SK-N-SH treated with all-trans-retinoic acid at 6 μM for 48 hours (cell line): ENCODE measurements around the gene ZBTB26.

Source experiments
- ATAC-seq: fragments of 200-7000 bp; cut with Tn5 transposase; 3 replicates; pipeline ENCODE4 v1.9.1; 2020; ENCODE audit warnings: mild to moderate bottlenecking, moderate library complexity
- ARNTL ChIP-seq: fragments of 450-650 bp; formaldehyde crosslinking; IDR thresholded peaks from 2 replicates; pipeline ENCODE4 v1.5.0; 2020; ENCODE audit warnings: low read depth, mild to moderate bottlenecking, moderate library complexity, borderline replicate concordance
- BACH2 ChIP-seq: fragments of 250-450 bp; sonication (Bioruptor Pico); IDR thresholded peaks from 2 replicates; pipeline ENCODE4 v1.9.0; 2021; ENCODE audit warnings: mild to moderate bottlenecking, borderline replicate concordance
- CSDC2 ChIP-seq: fragments of 250-450 bp; sonication (Bioruptor Pico); IDR thresholded peaks from 2 replicates; pipeline ENCODE4 v1.5.0; 2020; ENCODE audit warnings: mild to moderate bottlenecking, moderate library complexity
- ESRRG ChIP-seq: fragments of 250-450 bp; sonication (Bioruptor Pico); IDR thresholded peaks from 2 replicates; pipeline ENCODE4 v1.6.1; 2021; ENCODE audit warnings: mild to moderate bottlenecking
- GLIS3 ChIP-seq: fragments of 250-450 bp; sonication (Bioruptor Pico); IDR thresholded peaks from 2 replicates; pipeline ENCODE4 v1.5.0; 2020; ENCODE audit warnings: mild to moderate bottlenecking, moderate library complexity
- ISL1 ChIP-seq: fragments of 250-450 bp; sonication (Bioruptor Pico); IDR thresholded peaks from 2 replicates; pipeline ENCODE4 v2.1.2; 2022; ENCODE audit warnings: mild to moderate bottlenecking, moderate library complexity
- OSR1 ChIP-seq: fragments of 250-450 bp; sonication (Bioruptor Pico); IDR thresholded peaks from 2 replicates; pipeline ENCODE4 v1.8.0; 2022; ENCODE audit warnings: moderate library complexity, mild to moderate bottlenecking, inconsistent platforms
- PPARA ChIP-seq: fragments of 250-450 bp; sonication (Bioruptor Pico); IDR thresholded peaks from 2 replicates; pipeline ENCODE4 v1.5.0; 2020; ENCODE audit warnings: mild to moderate bottlenecking, borderline replicate concordance
- RARB ChIP-seq: fragments of 250-450 bp; sonication (Bioruptor Pico); IDR thresholded peaks from 2 replicates; pipeline ENCODE4 v1.8.0; 2021; ENCODE audit warnings: mild to moderate bottlenecking, moderate library complexity
- SNAI2 ChIP-seq: fragments of 250-450 bp; sonication (Bioruptor Pico); IDR thresholded peaks from 2 replicates; pipeline ENCODE4 v1.5.0; 2020; ENCODE audit warnings: mild to moderate bottlenecking, moderate library complexity
- TCF4 ChIP-seq: fragments of 250-450 bp; sonication (Bioruptor Pico); IDR thresholded peaks from 2 replicates; pipeline ENCODE4 v1.8.0; 2021; ENCODE audit warnings: mild to moderate bottlenecking, moderate library complexity, borderline replicate concordance
- TOX ChIP-seq: fragments of 250-450 bp; sonication (Bioruptor Pico); IDR thresholded peaks from 2 replicates; pipeline ENCODE4 v1.8.0; 2021; ENCODE audit warnings: mild to moderate bottlenecking, moderate library complexity, borderline replicate concordance
- ZC3H10 ChIP-seq: fragments of 250-450 bp; sonication (Bioruptor Pico); IDR thresholded peaks from 2 replicates; pipeline ENCODE4 v1.5.1; 2021; ENCODE audit warnings: mild to moderate bottlenecking, moderate library complexity
- ZFP3 ChIP-seq: fragments of 250-450 bp; sonication (Bioruptor Pico); IDR thresholded peaks from 2 replicates; pipeline ENCODE4 v1.5.0; 2020; ENCODE audit warnings: mild to moderate bottlenecking, moderate library complexity
- ZNF565 ChIP-seq: fragments of 450-650 bp; formaldehyde crosslinking; conservative IDR thresholded peaks from 2 replicates; pipeline ENCODE4 v1.5.0; 2020; ENCODE audit warnings: low read depth, mild to moderate bottlenecking, moderate library complexity
- ZNF70 ChIP-seq: fragments of 450-650 bp; formaldehyde crosslinking; IDR thresholded peaks from 2 replicates; pipeline ENCODE4 v1.5.0; 2020; ENCODE audit warnings: mild to moderate bottlenecking, moderate library complexity
- ZNF8 ChIP-seq: fragments of 450-650 bp; formaldehyde crosslinking; IDR thresholded peaks from 2 replicates; pipeline ENCODE4 v1.5.0; 2020; ENCODE audit warnings: mild to moderate bottlenecking, moderate library complexity
- TF ChIP-seq, protein P1 (sequence below): fragments of 250-450 bp; sonication (Bioruptor Pico); IDR thresholded peaks from 2 replicates; pipeline ENCODE4 v1.8.0; 2021; ENCODE audit warnings: low read depth, mild to moderate bottlenecking, moderate library complexity, borderline replicate concordance
- TF ChIP-seq, protein P2 (sequence below): fragments of 250-450 bp; sonication (Bioruptor Pico); IDR thresholded peaks from 2 replicates; pipeline ENCODE4 v1.5.0; 2020; ENCODE audit warnings: mild to moderate bottlenecking, moderate library complexity
- TF ChIP-seq, protein P3 (sequence below): fragments of 250-450 bp; sonication (Bioruptor Pico); IDR thresholded peaks from 2 replicates; pipeline ENCODE4 v1.5.1; 2021; ENCODE audit warnings: mild to moderate bottlenecking, moderate library complexity
- TF ChIP-seq, protein P4 (sequence below): fragments of 250-450 bp; sonication (Bioruptor Pico); IDR thresholded peaks from 2 replicates; pipeline ENCODE4 v1.5.1; 2020; ENCODE audit warnings: low read depth, mild to moderate bottlenecking, moderate library complexity

The ZBTB26 gene

DNA sequence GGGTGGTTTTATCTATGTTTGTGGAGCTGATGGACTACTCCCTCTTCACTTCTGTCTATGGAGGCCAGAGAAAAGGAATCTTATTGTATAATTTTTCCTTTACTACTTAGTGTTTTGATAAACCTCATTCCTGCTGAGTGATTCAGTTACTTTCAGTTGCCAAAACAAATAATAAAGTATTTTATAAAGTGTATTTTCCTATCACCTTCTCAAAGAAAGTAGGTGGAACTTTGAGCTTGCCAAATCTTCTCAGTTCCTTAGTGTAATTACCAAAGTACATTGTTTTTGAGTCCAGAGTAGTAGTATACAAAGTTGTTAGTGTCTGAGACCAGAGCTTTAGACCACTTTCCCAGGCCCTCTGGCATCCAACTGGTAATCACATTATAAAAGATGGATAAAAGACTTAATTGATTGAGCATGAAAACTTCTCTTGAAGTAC, 23.0 kb upstream of the ZBTB26 start:
- ATAC-seq, result peak; percentile 64
- TF ChIP-seq ISL1 (CRISPR knock-in tag), result peak; percentile 59
- no peak for TF ChIP-seq RARB (CRISPR knock-in tag)
- TF ChIP-seq, protein P1, sequence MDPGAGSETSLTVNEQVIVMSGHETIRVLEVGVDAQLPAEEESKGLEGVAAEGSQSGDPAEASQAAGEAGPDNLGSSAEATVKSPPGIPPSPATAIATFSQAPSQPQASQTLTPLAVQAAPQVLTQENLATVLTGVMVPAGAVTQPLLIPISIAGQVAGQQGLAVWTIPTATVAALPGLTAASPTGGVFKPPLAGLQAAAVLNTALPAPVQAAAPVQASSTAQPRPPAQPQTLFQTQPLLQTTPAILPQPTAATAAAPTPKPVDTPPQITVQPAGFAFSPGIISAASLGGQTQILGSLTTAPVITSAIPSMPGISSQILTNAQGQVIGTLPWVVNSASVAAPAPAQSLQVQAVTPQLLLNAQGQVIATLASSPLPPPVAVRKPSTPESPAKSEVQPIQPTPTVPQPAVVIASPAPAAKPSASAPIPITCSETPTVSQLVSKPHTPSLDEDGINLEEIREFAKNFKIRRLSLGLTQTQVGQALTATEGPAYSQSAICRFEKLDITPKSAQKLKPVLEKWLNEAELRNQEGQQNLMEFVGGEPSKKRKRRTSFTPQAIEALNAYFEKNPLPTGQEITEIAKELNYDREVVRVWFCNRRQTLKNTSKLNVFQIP (CRISPR knock-in tag), result no peak

DNA sequence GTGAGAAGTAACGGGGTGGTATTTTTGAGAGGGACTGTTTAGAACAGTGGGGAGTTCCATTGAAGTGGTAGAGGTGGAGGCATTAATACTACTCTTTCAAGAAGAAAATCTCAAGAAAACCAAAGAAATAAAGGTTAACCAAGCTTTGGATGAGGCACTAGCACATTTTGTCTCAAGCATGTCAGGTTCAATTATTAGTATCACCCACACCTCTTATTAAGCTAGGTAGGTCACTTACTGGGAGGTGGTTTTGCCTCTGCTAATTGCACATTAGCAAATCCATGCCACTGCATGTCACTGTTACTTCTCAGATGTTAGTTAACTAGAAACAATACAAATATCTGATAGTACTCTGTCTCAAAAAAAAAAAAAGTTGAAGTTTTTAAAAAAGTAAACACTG, 19.7 kb upstream of the ZBTB26 start:
- TF ChIP-seq, protein P2, sequence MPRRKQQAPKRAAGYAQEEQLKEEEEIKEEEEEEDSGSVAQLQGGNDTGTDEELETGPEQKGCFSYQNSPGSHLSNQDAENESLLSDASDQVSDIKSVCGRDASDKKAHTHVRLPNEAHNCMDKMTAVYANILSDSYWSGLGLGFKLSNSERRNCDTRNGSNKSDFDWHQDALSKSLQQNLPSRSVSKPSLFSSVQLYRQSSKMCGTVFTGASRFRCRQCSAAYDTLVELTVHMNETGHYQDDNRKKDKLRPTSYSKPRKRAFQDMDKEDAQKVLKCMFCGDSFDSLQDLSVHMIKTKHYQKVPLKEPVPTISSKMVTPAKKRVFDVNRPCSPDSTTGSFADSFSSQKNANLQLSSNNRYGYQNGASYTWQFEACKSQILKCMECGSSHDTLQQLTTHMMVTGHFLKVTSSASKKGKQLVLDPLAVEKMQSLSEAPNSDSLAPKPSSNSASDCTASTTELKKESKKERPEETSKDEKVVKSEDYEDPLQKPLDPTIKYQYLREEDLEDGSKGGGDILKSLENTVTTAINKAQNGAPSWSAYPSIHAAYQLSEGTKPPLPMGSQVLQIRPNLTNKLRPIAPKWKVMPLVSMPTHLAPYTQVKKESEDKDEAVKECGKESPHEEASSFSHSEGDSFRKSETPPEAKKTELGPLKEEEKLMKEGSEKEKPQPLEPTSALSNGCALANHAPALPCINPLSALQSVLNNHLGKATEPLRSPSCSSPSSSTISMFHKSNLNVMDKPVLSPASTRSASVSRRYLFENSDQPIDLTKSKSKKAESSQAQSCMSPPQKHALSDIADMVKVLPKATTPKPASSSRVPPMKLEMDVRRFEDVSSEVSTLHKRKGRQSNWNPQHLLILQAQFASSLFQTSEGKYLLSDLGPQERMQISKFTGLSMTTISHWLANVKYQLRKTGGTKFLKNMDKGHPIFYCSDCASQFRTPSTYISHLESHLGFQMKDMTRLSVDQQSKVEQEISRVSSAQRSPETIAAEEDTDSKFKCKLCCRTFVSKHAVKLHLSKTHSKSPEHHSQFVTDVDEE (CRISPR knock-in tag), result no peak
- no peak for TF ChIP-seq PPARA (CRISPR knock-in tag)
- no peak for TF ChIP-seq CSDC2
- no peak for TF ChIP-seq TOX (CRISPR knock-in tag)
- TF ChIP-seq GLIS3, result no peak
- TF ChIP-seq ZNF70 (CRISPR knock-in tag), result no peak
- no peak for TF ChIP-seq ZNF8 (CRISPR knock-in tag)
- TF ChIP-seq BACH2 (CRISPR knock-in tag), result no peak
- TF ChIP-seq OSR1 (CRISPR knock-in tag), result no peak
- TF ChIP-seq ZC3H10 (CRISPR knock-in tag), result no peak
- TF ChIP-seq ESRRG (CRISPR knock-in tag), result no peak
- no peak for TF ChIP-seq ARNTL (CRISPR knock-in tag)
- TF ChIP-seq, protein P3, sequence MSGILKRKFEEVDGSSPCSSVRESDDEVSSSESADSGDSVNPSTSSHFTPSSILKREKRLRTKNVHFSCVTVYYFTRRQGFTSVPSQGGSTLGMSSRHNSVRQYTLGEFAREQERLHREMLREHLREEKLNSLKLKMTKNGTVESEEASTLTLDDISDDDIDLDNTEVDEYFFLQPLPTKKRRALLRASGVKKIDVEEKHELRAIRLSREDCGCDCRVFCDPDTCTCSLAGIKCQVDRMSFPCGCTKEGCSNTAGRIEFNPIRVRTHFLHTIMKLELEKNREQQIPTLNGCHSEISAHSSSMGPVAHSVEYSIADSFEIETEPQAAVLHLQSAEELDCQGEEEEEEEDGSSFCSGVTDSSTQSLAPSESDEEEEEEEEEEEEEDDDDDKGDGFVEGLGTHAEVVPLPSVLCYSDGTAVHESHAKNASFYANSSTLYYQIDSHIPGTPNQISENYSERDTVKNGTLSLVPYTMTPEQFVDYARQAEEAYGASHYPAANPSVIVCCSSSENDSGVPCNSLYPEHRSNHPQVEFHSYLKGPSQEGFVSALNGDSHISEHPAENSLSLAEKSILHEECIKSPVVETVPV (CRISPR knock-in tag), result no peak
- TF ChIP-seq, protein P1 (CRISPR knock-in tag), result no peak
- ATAC-seq, result no peak

DNA sequence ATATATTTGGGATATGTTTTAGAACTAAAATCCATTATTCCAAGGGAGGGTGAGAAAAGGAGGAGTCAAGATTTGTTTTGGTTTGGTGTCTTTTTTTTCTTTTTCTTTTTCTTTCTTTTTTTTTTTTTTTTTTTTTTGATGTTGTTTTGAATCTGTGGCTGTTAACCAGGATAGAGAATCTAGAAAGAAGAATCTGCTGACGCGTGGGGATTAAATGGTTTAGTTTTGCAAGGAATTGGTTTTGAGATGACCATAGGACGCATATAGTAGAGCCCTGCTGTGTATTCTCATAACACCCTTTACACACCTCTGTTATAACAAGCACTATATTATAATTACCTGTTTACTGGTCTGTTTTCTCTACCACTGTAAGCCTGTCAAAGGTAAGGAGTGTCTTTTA, 19.0 kb upstream of the ZBTB26 start:
- no peak for ATAC-seq
- TF ChIP-seq, protein P2 (CRISPR knock-in tag), result no peak
- TF ChIP-seq SNAI2 (no peak), ZFP3 (CRISPR knock-in tag) (no peak), TCF4 (no peak), ZNF565 (CRISPR knock-in tag) (no peak), ZNF70 (CRISPR knock-in tag) (no peak), GLIS3 (no peak), RARB (CRISPR knock-in tag) (no peak), ARNTL (CRISPR knock-in tag) (no peak), ISL1 (CRISPR knock-in tag) (no peak), TOX (CRISPR knock-in tag) (no peak), BACH2 (CRISPR knock-in tag) (no peak), ZC3H10 (CRISPR knock-in tag) (no peak), PPARA (CRISPR knock-in tag) (no peak), CSDC2 (no peak)
- TF ChIP-seq, protein P3 (CRISPR knock-in tag), result no peak
- TF ChIP-seq, protein P4, sequence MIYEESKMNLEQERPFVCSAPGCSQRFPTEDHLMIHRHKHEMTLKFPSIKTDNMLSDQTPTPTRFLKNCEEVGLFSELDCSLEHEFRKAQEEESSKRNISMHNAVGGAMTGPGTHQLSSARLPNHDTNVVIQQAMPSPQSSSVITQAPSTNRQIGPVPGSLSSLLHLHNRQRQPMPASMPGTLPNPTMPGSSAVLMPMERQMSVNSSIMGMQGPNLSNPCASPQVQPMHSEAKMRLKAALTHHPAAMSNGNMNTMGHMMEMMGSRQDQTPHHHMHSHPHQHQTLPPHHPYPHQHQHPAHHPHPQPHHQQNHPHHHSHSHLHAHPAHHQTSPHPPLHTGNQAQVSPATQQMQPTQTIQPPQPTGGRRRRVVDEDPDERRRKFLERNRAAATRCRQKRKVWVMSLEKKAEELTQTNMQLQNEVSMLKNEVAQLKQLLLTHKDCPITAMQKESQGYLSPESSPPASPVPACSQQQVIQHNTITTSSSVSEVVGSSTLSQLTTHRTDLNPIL (CRISPR knock-in tag), result no peak
- TF ChIP-seq, protein P1 (CRISPR knock-in tag), result no peak
- TF ChIP-seq, all 23 proteins: peak for 0
